PC-3 (cell line): ENCODE results near the gene CA10.

ENCODE experiments used
- CTCF ChIP-seq: fragments of 300-600 bp; sonication (generic); conservative IDR thresholded peaks from 2 replicates; pipeline ENCODE4 v1.5.1; 2017; ENCODE audit warnings: antibody characterized with exemption, low read depth, mild to moderate bottlenecking, low read length
- EZH2 ChIP-seq: fragments of 300-600 bp; sonication (generic); IDR thresholded peaks from one replicate; pipeline ENCODE4 v1.6.1; 2017; ENCODE audit warnings: antibody characterized with exemption, mild to moderate bottlenecking, low read length; ENCODE audit not compliant: unreplicated experiment
- EZH2phosphoT487 ChIP-seq: fragments of 300-600 bp; sonication (generic); IDR thresholded peaks from 2 replicates; pipeline ENCODE4 v1.6.1; 2018; ENCODE audit warnings: mild to moderate bottlenecking, antibody characterized with exemption, low read length, borderline replicate concordance

GRCh38 chr17:52148288-52148968 is 10.1 kb downstream of the CA10 start:
- no peak for TF ChIP-seq CTCF
- no peak for TF ChIP-seq EZH2phosphoT487
- no peak for TF ChIP-seq EZH2
